Peyer's patch (tissue), 4 donors: ENCODE measurements around the gene ZNRF1.

Experiments
- CTCF ChIP-seq, 6 experiments: fragments of 450-650 bp in 4 of 6; fragments of 200-600 bp in 2 of 6; sonication (generic) in 1 of 6; IDR thresholded peaks; one replicate each; pipeline ENCODE4 v1.5.1; 2017 to 2019; ENCODE audit warnings: antibody characterized with exemption in 6 of 6, mild to moderate bottlenecking in 3 of 6, moderate library complexity in 1 of 6
- POLR2A ChIP-seq, 2 donors: fragments of 450-650 bp; IDR thresholded peaks; one replicate each; pipeline ENCODE4 v1.5.1; 2017; ENCODE audit warnings: antibody characterized with exemption in 2 of 2, mild to moderate bottlenecking in 2 of 2, moderate library complexity in 2 of 2

GRCh38 chr16:75114946-75115825 is 116.4 kb downstream of the ZNRF1 start:
- no peak for TF ChIP-seq CTCF (IDR thresholded peaks at IDR 0.05)
- TF ChIP-seq POLR2A (IDR thresholded peaks at IDR 0.05) = no peak
